Measurements from ENCODE around the gene KIF21A.

DNA sequence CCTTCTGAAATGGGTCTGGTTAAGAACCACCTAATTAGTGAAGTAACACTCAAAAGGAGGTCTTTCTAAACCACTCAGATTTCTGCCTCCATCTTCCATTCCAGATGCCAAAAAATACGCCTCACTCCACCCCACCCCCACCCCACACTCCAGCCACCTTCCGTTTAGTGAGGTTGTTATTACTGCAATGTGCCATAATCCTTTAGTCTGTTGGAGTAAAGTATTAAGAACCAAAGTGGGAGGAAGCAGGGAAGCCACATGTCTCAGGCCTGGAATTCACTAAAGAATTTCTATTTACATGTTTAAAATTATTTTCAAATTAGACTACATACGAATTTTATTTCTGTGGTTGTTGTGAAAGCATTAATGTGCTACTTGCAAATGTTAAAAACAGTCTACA is 7.4 kb downstream of the KIF21A start:
- no peak for TF ChIP-seq EZH2 (IDR thresholded peaks at IDR 0.05; ENCODE audit: borderline replicate concordance, low read depth, low read length, poor library complexity, severe bottlenecking)
- TF ChIP-seq CTCF (conservative IDR thresholded peaks at IDR 0.05; ENCODE audit: low read depth, low read length) = no peak
